GM12878 (cell line): Measurements from ENCODE around the gene ATG3. TPM values are rescaled to one million over a fixed set of nuclear protein-coding genes. Genes with fewer than 3 reads are reported as not detected.
A peak's percentile ranks its signal among the peaks of the same experiment; 100 is the strongest.

Experiments
- MEF2B ChIP-seq: fragments of 450-650 bp; IDR thresholded peaks from 2 replicates; pipeline ENCODE4 v1.6.1; 2018; ENCODE audit warnings: mild to moderate bottlenecking, moderate library complexity; ENCODE audit not compliant: partially characterized antibody, poor library complexity, severe bottlenecking
- NFYB ChIP-seq: IDR thresholded peaks from 2 replicates; pipeline ENCODE4 v1.6.1; 2011; ENCODE audit warnings: low read depth, mild to moderate bottlenecking, low read length, improper control_type of control experiment, moderate library complexity; ENCODE audit not compliant: insufficient read depth
- polyA plus RNA-seq, 11 experiments: library from polyadenylated mRNA; depleted of rRNA in 4 of 11; unstranded in 6 of 11; stranded (reverse) in 5 of 11; fragments of >200 nt; fragmentation: Nextera tagmentation in 4 of 11; fragmentation: Illumina TruSeq in 1 of 11; extraction: Ambion mirVana in 4 of 11; extraction: Trizol in 1 of 11; gene quantifications; 1 replicate in 1 of 11; 2 replicates in 10 of 11; pipeline versions ENCODE4 v1.2.1 to v1.2.3, GENCODE V29; 2011 to 2016; ENCODE audit warnings: inconsistent platforms in 2 of 11, missing spikeins in 2 of 11, low read depth in 1 of 11
- total RNA-seq, 4 experiments: library from RNA; depleted of rRNA in 3 of 4; stranded (reverse); fragments of >200 nt in 3 of 4; fragmentation: Illumina TruSeq in 1 of 4; extraction: Trizol in 1 of 4; gene quantifications; 2 replicates each; pipeline versions ENCODE4 v1.2.1 to v1.2.3, GENCODE V29; 2013 to 2021
- TF ChIP-seq, protein P1 (sequence below): fragments of 450-650 bp; IDR thresholded peaks from 2 replicates; pipeline ENCODE4 v1.6.1; 2017; ENCODE audit warnings: mild to moderate bottlenecking, moderate library complexity
- TF ChIP-seq, protein P2 (sequence below): fragments of 450-650 bp; conservative IDR thresholded peaks from 2 replicates; pipeline ENCODE4 v1.6.1; 2017; ENCODE audit warnings: mild to moderate bottlenecking, moderate library complexity
- TF ChIP-seq, protein P3 (sequence below): fragments of 450-650 bp; IDR thresholded peaks from 2 replicates; pipeline ENCODE4 v1.6.1; 2017; ENCODE audit warnings: low read depth, mild to moderate bottlenecking, moderate library complexity
- TF ChIP-seq, protein P4 (sequence below): IDR thresholded peaks from 2 replicates; pipeline ENCODE4 v1.6.1; 2011; ENCODE audit warnings: low read depth, low read length, improper control_type of control experiment, borderline replicate concordance

Gene ATG3
- total and polyA plus RNA-seq, 10 of the 15 experiments (the other 5 are each of a cell fraction or from before 2014, with no cell fraction given) = 49.8 to 97.0 (median 63.6) TPM

DNA sequence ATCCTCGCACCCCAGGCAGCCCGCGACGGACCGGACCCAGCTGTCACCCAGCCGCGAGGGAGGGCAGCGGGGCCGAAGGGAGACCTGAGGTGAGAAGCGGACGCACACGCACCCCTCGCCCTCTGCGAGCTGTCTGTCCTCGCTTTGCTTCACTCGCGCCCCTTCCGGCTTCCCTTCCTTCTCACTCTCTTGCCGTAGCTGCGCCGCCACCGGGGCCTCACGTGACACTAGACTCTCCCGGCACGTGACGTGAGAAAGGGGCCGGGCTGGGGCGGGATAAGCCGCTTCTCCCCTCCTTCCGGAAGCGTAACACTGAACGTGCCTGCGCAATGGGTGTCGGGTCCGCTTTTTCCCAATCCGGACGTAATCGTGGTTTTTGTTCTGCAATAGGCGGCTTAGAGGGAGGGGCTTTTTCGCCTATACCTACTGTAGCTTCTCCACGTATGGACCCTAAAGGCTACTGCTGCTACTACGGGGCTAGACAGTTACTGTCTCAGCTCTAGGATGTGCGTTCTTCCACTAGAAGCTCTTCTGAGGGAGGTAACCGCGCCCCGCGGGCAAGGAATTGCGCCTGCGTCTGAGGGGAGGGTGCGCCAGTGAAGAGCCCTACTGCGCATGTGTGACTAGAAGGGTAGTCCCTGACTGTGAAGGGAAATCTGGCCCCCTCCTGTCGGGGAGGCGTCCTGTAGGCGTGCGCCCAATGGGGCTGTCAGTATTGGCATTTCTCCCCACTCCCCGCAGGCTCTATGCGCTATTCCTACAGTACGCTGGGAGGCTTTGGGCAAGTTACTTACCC lies at the start of gene ATG3, which contains the start of gene SLC35A5 (continued):
- TF ChIP-seq, protein P1, sequence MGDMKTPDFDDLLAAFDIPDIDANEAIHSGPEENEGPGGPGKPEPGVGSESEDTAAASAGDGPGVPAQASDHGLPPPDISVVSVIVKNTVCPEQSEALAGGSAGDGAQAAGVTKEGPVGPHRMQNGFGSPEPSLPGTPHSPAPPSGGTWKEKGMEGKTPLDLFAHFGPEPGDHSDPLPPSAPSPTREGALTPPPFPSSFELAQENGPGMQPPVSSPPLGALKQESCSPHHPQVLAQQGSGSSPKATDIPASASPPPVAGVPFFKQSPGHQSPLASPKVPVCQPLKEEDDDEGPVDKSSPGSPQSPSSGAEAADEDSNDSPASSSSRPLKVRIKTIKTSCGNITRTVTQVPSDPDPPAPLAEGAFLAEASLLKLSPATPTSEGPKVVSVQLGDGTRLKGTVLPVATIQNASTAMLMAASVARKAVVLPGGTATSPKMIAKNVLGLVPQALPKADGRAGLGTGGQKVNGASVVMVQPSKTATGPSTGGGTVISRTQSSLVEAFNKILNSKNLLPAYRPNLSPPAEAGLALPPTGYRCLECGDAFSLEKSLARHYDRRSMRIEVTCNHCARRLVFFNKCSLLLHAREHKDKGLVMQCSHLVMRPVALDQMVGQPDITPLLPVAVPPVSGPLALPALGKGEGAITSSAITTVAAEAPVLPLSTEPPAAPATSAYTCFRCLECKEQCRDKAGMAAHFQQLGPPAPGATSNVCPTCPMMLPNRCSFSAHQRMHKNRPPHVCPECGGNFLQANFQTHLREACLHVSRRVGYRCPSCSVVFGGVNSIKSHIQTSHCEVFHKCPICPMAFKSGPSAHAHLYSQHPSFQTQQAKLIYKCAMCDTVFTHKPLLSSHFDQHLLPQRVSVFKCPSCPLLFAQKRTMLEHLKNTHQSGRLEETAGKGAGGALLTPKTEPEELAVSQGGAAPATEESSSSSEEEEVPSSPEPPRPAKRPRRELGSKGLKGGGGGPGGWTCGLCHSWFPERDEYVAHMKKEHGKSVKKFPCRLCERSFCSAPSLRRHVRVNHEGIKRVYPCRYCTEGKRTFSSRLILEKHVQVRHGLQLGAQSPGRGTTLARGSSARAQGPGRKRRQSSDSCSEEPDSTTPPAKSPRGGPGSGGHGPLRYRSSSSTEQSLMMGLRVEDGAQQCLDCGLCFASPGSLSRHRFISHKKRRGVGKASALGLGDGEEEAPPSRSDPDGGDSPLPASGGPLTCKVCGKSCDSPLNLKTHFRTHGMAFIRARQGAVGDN = peak; percentile 66
- TF ChIP-seq, protein P2, sequence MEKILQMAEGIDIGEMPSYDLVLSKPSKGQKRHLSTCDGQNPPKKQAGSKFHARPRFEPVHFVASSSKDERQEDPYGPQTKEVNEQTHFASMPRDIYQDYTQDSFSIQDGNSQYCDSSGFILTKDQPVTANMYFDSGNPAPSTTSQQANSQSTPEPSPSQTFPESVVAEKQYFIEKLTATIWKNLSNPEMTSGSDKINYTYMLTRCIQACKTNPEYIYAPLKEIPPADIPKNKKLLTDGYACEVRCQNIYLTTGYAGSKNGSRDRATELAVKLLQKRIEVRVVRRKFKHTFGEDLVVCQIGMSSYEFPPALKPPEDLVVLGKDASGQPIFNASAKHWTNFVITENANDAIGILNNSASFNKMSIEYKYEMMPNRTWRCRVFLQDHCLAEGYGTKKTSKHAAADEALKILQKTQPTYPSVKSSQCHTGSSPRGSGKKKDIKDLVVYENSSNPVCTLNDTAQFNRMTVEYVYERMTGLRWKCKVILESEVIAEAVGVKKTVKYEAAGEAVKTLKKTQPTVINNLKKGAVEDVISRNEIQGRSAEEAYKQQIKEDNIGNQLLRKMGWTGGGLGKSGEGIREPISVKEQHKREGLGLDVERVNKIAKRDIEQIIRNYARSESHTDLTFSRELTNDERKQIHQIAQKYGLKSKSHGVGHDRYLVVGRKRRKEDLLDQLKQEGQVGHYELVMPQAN = peak; percentile 93
- TF ChIP-seq, protein P3, sequence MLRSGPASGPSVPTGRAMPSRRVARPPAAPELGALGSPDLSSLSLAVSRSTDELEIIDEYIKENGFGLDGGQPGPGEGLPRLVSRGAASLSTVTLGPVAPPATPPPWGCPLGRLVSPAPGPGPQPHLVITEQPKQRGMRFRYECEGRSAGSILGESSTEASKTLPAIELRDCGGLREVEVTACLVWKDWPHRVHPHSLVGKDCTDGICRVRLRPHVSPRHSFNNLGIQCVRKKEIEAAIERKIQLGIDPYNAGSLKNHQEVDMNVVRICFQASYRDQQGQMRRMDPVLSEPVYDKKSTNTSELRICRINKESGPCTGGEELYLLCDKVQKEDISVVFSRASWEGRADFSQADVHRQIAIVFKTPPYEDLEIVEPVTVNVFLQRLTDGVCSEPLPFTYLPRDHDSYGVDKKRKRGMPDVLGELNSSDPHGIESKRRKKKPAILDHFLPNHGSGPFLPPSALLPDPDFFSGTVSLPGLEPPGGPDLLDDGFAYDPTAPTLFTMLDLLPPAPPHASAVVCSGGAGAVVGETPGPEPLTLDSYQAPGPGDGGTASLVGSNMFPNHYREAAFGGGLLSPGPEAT = peak; percentile 74
- TF ChIP-seq MEF2B = peak; percentile 92
- TF ChIP-seq NFYB = 0 out of 2 replicates have a peak, but pooled peaks have one; percentile 37
- TF ChIP-seq, protein P4, sequence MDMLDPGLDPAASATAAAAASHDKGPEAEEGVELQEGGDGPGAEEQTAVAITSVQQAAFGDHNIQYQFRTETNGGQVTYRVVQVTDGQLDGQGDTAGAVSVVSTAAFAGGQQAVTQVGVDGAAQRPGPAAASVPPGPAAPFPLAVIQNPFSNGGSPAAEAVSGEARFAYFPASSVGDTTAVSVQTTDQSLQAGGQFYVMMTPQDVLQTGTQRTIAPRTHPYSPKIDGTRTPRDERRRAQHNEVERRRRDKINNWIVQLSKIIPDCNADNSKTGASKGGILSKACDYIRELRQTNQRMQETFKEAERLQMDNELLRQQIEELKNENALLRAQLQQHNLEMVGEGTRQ = peak; percentile 99
